ENCODE results near the gene KCNQ1OT1.

The KCNQ1OT1 gene

GRCh38 chr11:2685566-2686359 is 14.0 kb downstream of the KCNQ1OT1 start:
- no peak for DNase-seq (ENCODE audit: low read depth)
- H3K4me3 ChIP-seq (ENCODE audit: low read depth, low read length): no peak overlapping the region
- TF ChIP-seq, protein P1, sequence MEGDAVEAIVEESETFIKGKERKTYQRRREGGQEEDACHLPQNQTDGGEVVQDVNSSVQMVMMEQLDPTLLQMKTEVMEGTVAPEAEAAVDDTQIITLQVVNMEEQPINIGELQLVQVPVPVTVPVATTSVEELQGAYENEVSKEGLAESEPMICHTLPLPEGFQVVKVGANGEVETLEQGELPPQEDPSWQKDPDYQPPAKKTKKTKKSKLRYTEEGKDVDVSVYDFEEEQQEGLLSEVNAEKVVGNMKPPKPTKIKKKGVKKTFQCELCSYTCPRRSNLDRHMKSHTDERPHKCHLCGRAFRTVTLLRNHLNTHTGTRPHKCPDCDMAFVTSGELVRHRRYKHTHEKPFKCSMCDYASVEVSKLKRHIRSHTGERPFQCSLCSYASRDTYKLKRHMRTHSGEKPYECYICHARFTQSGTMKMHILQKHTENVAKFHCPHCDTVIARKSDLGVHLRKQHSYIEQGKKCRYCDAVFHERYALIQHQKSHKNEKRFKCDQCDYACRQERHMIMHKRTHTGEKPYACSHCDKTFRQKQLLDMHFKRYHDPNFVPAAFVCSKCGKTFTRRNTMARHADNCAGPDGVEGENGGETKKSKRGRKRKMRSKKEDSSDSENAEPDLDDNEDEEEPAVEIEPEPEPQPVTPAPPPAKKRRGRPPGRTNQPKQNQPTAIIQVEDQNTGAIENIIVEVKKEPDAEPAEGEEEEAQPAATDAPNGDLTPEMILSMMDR (conservative IDR thresholded peaks at IDR 0.05; ENCODE audit: low read depth, low read length): no peak

GRCh38 chr11:2685051-2685450 is 14.7 kb downstream of the KCNQ1OT1 start:
- no peak for DNase-seq (ENCODE audit: low read depth)
- no peak overlapping the region for H3K4me3 ChIP-seq (ENCODE audit: low read depth, low read length)
- TF ChIP-seq, protein P1 (conservative IDR thresholded peaks at IDR 0.05; ENCODE audit: low read depth, low read length): no peak

DNA sequence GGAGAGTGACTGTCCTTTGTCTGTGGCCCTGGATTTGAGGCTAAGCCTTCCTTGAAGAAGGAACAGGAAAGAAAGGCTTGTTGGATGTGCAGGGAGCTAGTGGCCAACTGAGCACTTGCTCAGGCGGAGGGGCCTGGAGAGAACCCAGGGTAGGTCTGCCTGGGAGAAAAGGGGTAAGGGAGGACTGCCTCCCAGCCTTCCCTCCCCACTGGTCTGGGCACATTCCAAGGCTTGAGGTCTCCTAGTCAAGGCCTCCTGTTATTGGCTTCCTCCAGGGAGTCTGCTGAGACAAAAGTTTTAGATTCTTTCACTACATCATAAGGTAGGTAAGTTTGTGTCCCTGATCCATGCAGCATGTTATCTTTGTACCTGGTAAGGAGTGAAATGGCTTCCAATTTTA is 15.2 kb downstream of the KCNQ1OT1 start:
- DNase-seq (ENCODE audit: low read depth): no peak
- no peak overlapping the region for H3K4me3 ChIP-seq (ENCODE audit: low read depth, low read length)
- TF ChIP-seq, protein P1 (conservative IDR thresholded peaks at IDR 0.05; ENCODE audit: low read depth, low read length): no peak

DNA sequence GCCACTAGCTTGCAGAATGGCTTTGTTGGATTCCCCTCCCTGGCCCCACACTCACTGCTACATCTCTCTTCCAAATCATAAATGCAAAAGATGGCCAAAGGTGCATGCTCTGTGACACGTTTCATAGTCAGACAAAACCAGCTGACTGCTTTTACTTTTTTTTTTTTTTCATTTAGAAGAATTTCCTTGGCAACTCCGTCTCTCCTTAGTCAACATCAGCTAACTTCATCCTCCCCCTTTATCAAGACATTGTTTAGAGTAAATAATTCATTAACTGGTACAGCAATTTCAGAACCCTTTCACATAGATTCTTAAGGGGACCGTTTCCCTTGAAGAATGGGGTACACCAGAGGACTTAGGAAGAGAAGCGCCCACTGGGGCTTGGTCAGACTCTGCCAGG is 16.0 kb downstream of the KCNQ1OT1 start:
- TF ChIP-seq, protein P1 (conservative IDR thresholded peaks at IDR 0.05; ENCODE audit: low read depth, low read length): no peak
- H3K4me3 ChIP-seq (ENCODE audit: low read depth, low read length): no peak overlapping the region
- no peak for DNase-seq (ENCODE audit: low read depth)

DNA sequence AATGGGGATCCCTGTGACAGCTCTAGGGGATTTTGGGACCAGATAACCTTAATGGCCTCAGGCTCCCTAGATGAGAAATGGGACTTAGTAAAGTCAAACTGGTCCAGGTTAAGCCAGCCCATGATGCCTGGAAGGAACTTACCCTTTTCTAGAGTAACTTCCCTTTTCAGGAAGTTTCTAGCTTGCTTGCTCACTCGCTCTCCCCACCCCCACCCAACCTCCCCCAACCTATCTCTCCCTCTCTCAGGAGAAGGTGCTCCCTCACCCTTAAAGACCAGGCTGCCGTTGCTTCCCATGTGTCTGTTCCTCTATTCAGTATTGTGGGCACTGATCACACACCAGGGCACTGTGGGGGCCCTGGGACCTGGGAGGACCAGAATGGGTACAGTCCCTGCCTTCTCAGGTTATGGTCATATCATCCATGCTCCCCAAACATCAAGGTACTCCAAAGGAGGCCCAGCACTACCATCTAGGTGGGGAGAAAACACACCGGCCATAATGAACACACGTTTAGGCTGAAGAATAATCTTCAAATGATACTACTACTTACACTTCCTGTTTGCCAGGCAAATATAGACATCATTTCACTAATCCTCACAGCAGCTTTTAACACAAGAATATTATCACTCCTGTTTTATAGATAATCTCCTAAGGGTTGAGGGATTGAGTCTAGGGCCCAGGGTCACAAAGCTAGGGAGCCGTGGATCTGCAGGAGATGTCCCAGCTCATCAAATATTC is 18.2 kb downstream of the KCNQ1OT1 start:
- H3K4me3 ChIP-seq (ENCODE audit: low read depth, low read length): no peak overlapping the region
- TF ChIP-seq, protein P1 (conservative IDR thresholded peaks at IDR 0.05; ENCODE audit: low read depth, low read length): no peak
- DNase-seq (ENCODE audit: low read depth): no peak

GRCh38 chr11:2679011-2679676 is 20.6 kb downstream of the KCNQ1OT1 start:
- TF ChIP-seq, protein P1 (conservative IDR thresholded peaks at IDR 0.05; ENCODE audit: low read depth, low read length): no peak

More at GRCh38 chr11:2679011-2679676, 20.6 kb downstream of the KCNQ1OT1 start:
- DNase-seq (ENCODE audit: low read depth): no peak
- no peak overlapping the region for H3K4me3 ChIP-seq (ENCODE audit: low read depth, low read length)
